Islet of Langerhans (tissue), 1 donor: Measurements from ENCODE around the gene PAIP2.
A peak's percentile ranks its signal among the peaks of the same experiment; 100 is the strongest.

Experiments
- FAIRE-seq: peaks from one replicate; lab custom pipeline; 2011; peaks lifted over from hg19 to GRCh38; lab: Jason Lieb, UNC

Gene PAIP2

DNA sequence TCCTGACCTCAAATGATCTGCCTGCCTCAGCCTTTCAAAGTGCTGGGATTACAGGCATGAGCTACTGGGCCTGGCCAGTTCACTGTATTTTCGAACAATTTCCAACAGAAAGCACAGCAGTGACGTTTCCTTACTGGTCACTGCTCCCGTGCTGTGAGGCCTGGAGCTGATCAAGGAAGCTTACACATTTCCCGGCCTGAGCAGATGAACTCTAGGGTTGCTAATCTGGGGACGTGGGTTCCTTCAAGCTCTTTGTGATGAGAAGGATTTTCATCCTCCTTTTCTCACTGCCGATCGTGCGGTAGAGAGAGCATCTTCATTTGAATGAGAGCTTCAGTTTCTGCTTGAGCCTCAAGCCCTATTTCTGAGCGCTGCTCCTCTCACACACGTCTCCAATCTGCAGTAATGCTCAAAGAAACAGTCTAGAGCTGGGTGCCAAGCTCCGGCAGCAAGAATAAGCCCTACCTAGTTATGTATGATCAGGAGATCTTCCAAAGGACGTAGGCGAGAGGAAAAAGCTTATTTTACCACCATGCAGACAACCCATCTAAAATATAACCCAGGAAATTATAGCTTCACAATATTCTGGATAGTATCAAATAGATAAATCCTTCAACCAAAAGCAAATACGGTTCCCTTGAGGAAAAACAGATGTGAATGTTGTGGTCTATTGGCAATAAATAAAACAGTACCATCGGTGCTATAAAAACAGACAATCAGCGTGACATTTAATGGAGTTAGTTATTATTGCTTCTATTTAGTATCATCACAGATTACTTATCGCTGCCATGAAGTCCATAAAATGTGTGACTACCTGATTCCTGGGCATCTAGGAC lies 69.6 kb downstream of the PAIP2 start:
- FAIRE-seq, result no peak

DNA sequence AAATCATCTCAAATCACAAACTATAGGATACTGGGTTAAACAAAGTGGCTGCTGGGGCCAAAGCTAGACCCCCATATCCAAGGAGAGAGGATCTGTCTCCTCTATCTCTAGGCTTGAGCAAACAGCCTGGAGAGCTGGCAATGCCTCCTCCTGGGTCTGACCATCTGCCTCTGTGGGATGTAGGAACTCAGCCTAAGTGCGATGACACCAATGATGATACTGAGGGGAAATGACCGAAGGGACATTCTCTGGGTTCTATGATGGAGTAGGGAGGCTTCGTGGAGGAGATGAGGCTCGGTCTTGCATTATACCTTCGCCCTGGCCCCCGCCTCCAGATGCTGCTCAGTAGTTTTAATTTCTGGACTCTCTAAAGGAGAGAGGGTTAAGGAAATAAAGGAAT lies 71.5 kb downstream of the PAIP2 start:
- no peak for FAIRE-seq

DNA sequence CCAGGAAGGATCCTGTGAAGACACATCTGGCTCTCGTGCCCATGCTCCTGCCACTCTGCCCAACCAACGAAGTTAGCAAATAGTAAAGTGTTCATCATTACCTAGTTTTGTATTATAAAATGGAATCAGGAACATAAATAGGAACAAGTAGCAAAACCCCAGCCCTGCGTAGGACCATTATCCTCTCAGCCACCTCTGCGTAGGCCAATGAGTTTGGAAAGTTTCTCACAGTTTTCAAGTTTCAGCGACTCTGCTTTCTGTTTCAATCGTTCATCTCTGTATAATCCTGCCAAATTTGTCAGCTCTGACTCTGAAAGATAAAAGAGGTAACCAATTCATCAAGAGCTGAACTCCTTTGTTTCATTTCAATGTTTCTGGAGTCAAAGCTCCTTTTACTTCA lies 72.3 kb downstream of the PAIP2 start:
- no peak for FAIRE-seq

DNA sequence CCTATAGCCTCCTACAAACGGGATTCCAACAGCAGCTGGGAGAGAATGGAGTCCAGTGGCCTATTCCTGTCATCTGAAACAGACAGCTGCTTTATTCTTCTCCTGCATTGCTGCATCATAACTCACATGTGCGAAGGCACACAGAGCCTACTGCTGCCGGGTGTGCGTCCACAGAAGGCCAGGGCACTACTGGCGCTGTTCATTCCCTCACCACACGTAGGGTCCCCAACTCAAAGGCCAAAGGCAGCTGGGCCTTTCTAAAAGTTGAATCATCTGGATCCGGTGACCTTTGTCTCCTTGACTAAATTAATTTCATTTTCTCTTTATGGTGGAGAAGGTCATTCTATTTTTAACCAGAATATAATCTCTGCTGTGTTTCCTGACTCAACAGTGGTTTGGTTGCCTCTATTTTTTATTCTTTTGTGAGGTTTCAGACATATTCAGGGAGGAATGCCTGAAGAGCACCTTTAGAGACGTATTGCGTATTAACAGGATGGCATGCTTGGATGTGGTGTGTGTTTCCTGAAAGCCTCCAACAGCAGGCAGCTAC lies 73.0 kb downstream of the PAIP2 start:
- no peak for FAIRE-seq

DNA sequence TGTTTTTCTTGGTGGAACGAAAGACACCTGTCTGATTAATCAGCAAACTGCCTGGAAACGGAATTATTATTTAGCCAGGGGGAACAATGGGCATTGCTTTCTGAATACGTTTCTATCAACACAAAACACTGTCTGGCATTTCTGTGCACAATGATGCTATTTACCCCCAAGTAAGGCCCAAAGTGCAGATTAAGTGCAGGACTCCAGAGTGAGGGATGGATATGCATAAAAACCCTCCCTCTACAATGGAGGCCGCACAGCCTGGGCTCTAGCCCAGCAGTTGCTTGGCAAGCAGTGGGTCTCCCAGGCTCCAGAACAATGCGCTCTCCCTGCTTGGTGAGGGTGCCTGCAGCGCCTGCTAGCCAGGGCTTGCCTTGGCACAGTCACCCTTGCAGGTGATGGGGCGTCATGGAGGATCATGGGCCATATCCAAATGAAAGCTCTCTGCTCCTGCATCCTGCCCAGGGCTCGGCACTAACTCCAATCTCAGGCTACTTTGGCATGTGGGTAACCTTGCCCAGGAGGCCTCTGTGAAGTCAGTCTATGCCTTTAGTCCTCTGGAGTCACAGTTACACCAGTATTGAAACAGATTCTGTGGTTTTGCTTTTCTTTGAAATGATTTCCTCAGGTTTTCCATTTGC lies 73.7 kb downstream of the PAIP2 start:
- FAIRE-seq, result no peak

DNA sequence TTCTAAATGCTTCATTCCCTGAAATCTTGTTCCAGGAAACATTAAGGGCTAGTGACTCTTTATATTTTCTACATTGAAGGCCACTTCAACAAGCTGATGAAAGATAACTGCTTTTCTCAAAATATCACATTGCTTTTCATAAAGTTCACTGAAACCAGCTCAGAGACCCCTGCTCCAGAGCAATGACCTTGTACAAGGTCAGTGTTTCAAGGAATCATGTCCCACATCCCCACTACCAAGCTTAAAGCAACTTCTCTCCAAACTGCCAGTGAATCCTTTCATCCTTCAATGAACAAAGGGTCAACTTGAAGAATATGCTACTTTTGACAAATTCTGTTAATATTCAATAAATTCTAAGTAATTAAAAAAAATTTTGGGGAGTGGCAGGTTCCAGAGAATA lies 74.2 kb downstream of the PAIP2 start:
- FAIRE-seq, result no peak

DNA sequence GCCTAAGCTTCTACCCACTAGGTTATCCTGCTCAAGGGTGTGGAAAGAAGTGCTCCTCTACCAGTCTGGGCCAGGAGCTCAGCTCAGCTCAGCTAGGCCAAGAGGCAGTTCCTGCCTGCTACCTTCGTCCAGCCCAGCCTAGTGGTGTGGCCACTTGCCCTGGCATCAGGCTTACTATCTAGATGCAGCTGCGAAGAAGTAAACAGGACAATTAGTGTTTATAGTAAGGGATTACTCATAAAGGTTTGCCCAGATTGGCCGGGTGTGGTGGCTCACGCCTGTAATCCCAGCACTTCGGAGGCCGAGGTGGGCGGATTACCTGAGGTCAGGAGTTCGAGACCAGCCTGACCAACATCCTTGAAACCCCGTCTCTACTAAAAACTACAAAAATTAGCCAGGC lies 75.0 kb downstream of the PAIP2 start:
- FAIRE-seq, result no peak

DNA sequence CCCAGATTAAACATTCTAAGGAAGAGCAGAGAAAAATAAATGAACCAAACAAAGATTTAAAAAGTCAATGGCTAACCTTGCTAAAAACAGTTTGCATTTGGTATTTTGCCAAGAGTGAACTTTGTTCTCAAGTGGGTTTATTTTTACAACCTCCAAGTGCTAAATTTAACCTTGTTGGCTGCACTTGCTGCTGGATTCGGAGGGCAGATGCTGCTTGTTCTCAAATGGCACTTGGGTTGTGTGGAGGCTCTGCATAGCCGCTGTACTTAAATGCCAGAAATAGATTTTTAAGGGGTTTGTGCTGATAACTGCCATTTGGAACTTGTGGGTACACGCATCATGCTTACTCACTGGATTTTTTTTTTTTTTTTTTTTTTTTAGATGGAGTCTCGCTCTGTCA lies 75.6 kb downstream of the PAIP2 start:
- peak; percentile 51 for FAIRE-seq

DNA sequence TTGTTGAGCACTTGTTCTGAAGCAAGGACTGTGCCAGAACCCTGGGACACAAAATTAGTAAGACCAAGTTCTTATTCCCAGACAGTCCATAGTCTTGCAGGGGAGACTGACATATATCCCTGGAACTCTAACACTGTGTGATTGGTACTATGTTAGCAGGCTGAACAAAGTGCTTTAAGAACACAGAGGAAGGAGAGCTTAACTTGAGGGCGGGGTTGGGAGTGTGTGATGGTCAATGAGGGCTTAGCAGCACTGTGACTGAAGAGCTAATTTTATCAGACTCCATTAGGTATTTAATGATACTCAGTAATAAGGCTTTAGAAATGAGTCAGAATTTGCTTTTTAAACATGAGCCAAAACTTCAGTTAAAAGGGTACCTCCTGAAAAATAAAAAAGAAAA lies 77.1 kb downstream of the PAIP2 start:
- FAIRE-seq, result no peak
